ENCODE data around the gene GDF2.

Gene GDF2

GRCh38 chr10:47291682-47292081, 30.6 kb upstream of the GDF2 start:
- DNase-seq (ENCODE audit: low read depth in 2 of 2): no peak

GRCh38 chr10:47294057-47294456, 28.2 kb upstream of the GDF2 start:
- no peak for DNase-seq (ENCODE audit: low read depth in 2 of 2)

- no peak for DNase-seq (ENCODE audit: low read depth in 2 of 2)
Observed at GRCh38 chr10:47294501-47294900, 27.8 kb upstream of the GDF2 start.

- DNase-seq (ENCODE audit: low read depth in 2 of 2): no peak
Observed at GRCh38 chr10:47295411-47295810, 26.8 kb upstream of the GDF2 start.

- no peak for DNase-seq (ENCODE audit: low read depth in 2 of 2)
Observed at GRCh38 chr10:47296156-47296894, 25.9 kb upstream of the GDF2 start.

- no peak for DNase-seq (ENCODE audit: low read depth in 2 of 2)
Observed at GRCh38 chr10:47296941-47297340, 25.3 kb upstream of the GDF2 start.

GRCh38 chr10:47297866-47298540, 24.3 kb upstream of the GDF2 start:
- no peak for DNase-seq (ENCODE audit: low read depth in 2 of 2)

- no peak for DNase-seq (ENCODE audit: low read depth in 2 of 2)
Observed at GRCh38 chr10:47298715-47299114, 23.5 kb upstream of the GDF2 start.

- peak in 1 of 2 donors; percentile 25 for DNase-seq (ENCODE audit: low read depth in 2 of 2)
Observed at GRCh38 chr10:47299611-47300428, 22.4 kb upstream of the GDF2 start, which contains the start of gene GDF10. Gene GDF10, plus strand, starts transcription at chr10:47300197. Its CDS starts 455 bp downstream, at chr10:47300652.

GRCh38 chr10:47300429-47300931, 21.8 kb upstream of the GDF2 start:
- DNase-seq (ENCODE audit: low read depth in 2 of 2): no peak

GRCh38 chr10:47301833-47302232, 20.4 kb upstream of the GDF2 start:
- DNase-seq (ENCODE audit: low read depth in 2 of 2): no peak

- DNase-seq (ENCODE audit: low read depth in 2 of 2): no peak
Observed at GRCh38 chr10:47303105-47303504, 19.1 kb upstream of the GDF2 start.

- no peak for DNase-seq (ENCODE audit: low read depth in 2 of 2)
Observed at GRCh38 chr10:47303866-47304265, 18.4 kb upstream of the GDF2 start.

GRCh38 chr10:47305566-47305965, 16.7 kb upstream of the GDF2 start:
- DNase-seq (ENCODE audit: low read depth in 2 of 2): no peak

- no peak for DNase-seq (ENCODE audit: low read depth in 2 of 2)
Observed at GRCh38 chr10:47306387-47307210, 15.7 kb upstream of the GDF2 start.

- DNase-seq (ENCODE audit: low read depth in 2 of 2): no peak
Observed at GRCh38 chr10:47307381-47307780, 14.9 kb upstream of the GDF2 start.

- DNase-seq (ENCODE audit: low read depth in 2 of 2): no peak
Observed at GRCh38 chr10:47308775-47309174, 13.5 kb upstream of the GDF2 start.

GRCh38 chr10:47309408-47310089, 12.7 kb upstream of the GDF2 start:
- DNase-seq (ENCODE audit: low read depth in 2 of 2): no peak

- no peak for DNase-seq (ENCODE audit: low read depth in 2 of 2)
Observed at GRCh38 chr10:47310090-47310505, 12.2 kb upstream of the GDF2 start.

- DNase-seq (ENCODE audit: low read depth in 2 of 2): no peak
Observed at GRCh38 chr10:47311193-47311931, 10.9 kb upstream of the GDF2 start.

Data from stimulated activated CD8-positive, alpha-beta memory T cell treated with anti-CD3 and anti-CD28 coated beads, Interleukin-7, amount 100 ng/mL, for 4 hours (primary cell).